NCI-H2081 treated with DMSO at 0.1 percent for 48 hours (cell line): ENCODE results near the gene EMCN.

Source experiments
- DNase-seq: peaks from one replicate; lab custom pipeline; 2025; lab: John Stamatoyannopoulos, UW

The EMCN gene

DNA sequence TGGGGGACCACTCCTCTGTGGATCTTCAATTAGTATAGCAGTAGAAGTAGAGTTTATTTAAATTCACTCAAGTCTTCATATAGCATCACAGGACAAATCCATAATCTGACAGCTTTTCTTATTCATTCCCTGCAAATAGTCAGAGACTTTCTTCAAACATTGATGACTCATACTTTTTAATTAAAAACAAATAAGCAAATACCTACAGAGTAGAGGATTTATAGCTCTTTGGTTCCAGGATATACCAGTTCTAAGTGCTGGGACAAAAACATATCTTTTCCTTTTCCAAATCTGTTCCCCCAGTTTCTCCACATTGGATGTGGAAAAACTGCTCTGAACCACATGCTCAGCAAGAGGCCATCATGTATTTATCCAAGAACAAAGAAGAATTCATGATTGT is 24.1 kb downstream of the EMCN start:
- DNase-seq: no peak

DNA sequence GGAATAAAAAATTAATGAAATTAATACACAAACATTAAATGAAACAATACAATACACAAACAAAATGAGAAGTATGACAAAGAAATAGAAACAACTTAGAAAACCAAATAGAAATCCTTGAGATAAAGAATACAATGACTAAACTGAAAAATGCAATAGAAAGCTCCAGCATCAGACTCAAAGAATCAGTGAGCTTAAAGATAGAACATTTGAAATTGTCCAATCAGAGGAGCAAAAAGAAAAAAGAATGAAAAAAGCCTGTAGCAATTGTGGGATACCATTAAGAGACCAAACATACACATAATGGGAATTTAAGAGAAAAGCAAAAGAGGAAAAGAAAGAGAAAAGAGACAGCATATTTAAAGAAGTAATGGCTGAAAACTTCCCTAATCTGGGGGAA is 25.7 kb downstream of the EMCN start:
- no peak for DNase-seq

DNA sequence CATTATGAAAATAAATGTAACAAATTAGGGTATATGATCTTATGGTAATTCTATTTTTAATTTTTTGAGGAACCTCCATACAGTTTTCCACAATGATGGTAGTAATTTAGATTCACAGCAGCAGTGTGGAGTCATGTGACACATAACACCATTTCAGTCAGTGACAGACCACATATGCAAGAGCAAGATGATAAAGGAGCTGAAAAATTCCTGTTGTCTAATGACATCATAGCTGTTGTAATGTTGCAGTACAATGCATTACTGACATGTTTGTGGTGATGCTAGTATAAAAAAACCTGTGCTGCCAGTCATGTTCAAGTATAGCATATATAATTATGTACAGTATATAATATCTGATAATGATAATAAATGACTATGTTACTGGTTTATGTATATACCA is 28.5 kb downstream of the EMCN start:
- no peak for DNase-seq

DNA sequence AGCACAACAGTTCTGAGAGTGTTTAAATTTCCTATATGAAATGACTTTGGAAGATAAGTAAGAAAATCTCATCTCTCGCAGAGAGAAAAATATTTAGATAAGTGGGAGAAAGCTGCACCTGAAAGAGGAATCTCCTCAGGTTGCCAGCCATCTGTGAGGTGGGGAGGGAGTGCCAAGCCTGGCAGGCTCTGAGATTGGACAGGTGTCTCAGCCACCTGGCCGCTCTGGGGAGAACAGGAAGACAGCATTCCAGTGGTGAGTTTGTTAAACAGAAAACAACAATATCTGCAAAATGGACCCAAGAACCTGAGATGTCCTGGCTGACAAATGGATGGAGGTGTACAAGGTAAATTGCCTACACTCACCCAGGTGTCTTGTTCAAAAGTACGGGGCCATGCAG is 31.3 kb downstream of the EMCN start:
- no peak for DNase-seq

DNA sequence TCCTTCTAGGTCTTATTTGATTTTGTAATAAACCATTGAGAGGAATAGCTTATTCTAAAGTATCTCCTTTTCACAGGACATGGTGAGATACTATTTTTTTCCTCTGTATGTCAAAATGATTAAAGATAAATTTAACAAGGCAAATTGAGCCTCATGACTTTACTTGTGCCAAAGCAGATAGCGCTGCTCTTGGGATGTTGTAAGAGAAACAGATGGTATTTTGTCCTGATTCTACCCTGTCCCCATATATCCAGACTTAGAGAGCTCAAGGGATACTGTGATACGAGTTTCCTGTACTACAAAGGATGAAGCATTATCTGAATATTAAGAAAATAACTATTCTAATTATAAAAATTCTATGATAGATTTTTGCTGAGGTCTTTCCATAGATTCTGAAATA is 34.0 kb downstream of the EMCN start:
- no peak for DNase-seq

DNA sequence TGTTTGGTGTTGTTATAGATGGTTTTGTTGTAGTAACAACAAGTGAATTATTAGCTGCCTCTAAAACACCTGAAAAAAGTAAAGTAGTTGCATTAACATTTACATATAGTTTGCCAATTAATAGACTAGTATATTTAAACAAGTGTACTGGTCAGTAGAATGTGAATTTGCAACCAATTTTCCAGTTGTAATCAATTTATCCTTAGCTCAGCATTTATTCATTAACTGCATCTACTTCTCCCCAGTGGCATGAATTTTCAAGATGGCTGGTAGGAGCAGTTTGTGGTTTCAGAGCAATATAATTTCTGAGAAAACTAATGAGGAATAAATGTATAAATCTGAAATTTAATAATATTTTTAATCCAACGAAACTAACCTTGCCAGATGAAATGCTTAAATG is 37.9 kb downstream of the EMCN start:
- DNase-seq: no peak

DNA sequence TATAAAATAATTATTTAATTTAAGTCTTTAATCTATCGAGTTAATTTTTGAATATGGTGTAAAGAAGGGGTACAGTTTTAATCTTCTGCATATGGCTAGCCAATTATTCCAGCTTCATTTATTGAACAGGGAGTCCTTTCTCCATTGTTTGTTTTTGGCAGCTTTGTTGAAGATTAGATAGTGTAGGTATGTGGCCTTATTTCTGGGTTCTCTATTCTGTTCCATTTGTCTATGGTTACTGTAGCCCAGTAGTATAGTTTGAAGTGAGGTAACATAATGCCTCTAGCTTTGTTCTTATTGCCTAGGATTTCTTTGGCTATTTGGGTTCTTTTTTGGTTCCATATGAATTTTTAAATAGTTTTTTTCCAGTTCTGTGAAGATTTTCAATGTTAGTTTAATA is 48.3 kb downstream of the EMCN start:
- DNase-seq: no peak

DNA sequence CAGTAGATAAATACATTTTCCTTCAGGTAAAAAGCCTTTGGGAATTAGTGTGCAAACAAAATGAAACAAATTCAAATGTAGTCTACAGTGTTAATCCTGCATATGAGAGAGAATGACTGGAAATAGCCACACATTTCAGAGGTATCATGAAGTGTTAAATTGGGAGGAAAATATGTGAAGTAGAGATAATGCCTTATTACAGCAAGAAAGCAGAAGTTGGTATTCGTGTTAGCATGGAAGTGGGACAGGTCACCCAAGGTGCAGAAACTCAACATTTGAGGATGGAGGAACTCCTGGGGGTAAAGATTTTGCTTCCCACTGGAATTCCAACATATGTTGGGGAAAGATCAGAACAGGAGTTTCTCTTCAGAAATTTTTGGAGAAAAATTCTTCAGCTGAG is 51.3 kb downstream of the EMCN start:
- DNase-seq: no peak

DNA sequence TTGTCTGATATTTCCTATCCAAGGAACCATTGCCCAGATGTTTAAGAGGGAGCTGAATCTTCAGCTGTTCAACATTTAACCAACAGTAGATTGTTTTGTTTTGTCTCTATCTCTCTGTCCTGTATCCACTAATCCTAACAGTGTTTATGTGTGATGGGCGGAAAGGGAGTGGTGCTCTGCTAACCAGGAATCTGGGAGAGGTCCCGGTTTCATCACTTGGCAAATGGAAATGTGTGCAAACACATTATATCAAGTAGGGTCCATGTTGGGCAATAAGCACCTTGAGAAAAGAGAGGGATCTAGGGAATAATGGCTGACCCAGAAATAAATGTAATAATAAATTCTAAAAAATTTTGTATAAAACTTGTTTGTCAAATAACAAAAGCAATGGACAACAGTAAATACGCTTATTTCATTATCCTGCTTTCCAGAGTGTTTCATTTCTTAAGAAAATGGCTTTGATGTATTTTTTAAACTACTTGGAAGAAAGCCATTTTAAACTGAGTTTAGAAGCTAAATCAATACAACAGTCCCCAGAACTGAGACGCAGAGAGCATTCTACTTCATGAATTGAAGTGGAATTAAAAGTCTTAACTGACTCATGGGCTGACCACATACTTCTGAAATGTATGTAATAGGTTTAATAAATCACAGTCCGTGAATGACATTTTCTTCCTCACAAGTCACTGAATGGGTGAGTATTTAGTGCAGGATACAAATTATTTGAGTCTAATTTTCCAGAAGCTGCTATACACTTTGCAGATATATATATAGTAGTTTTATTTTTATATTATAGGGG is 55.8 kb downstream of the EMCN start:
- DNase-seq: no peak

DNA sequence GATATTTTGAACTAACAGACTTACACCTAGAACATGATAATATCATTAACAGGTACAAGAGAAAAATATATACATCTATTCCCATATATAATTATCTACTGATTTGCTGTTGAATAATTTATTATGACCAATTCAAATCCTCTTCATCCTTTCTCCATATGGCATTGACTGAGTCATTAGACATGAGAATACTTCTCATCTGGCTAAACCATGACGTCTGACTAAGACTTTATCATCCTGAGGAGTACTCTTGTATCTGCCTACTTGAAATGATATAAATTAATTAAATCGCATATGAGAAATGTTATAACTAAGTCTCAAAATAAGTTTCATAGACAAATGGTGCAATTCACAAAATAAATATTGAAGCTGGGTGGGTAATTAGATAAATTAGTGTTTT is 67.4 kb downstream of the EMCN start:
- no peak for DNase-seq

DNA sequence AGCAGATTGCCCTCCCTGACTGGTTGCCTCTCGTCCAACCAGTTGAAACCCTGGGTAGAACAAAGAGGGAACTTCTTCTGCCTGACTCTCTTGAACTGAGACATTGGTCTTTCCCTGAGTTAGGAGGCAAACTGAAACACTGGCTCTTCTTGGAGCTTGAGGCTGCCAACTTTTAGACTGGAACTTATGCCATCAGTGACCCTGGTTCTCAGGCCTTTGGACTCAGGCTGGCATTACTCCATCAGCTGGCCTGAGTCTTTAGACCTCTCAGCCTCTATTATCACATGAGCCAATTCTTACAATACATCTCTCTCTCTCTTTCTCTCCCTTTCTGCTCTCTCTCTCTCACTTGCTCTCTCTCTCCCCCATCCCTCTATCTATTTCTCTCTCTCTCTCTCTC is 86.4 kb downstream of the EMCN start:
- DNase-seq: no peak

DNA sequence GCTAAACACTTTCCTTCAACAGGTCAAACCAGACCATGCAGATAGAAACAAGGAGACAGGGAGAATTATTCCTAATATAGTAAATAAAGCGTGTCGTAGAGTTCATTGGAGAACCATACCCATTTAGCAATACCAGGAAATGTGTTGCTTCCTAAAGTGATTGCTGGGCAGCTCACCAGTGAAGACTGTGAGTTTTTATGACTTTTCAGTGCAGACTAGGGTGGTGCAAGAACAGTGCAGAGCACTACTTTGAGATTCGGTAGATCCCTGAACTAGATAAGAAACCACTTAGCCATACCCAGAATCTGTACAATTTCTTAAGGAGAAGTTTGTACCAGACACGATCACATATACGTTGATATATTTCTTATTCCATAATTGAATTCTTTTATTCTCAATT is 87.4 kb downstream of the EMCN start:
- no peak for DNase-seq

DNA sequence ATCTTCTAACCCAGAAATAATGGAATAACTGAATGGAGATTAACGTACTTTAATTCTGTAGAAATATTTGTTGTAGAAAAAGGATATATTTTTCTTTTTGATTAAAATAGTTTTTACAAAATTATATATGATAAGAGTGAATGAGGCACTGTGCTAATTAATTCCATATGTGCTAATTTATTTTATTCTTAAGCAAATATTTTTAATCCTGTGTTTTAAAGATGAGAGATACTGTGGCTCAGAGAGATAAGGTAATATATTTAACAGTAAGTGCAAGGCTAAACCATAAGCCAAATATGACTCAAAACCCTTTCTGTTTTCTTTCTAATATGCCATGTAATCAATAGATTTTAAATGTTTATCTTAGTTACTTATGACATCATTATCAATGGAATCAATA is 88.2 kb downstream of the EMCN start:
- no peak for DNase-seq

DNA sequence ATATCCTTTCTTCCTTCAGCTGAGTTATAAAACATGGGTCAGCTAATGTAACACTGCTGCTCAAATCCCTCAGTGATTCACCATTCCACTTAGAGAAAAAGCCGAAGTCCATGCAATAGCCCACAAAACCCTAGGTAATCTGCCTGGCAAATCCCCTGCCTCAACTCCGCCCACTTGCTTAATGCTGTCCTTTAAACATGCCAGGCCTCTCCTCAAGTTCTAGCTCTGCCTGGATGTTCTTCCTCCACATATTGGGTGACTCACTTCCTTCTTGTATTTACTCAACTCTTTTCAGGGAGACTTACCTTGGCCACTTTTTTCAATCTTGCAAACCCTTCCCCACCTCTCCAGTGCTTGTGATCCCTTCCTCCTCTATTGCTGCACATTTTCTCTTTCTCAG is 89.8 kb downstream of the EMCN start:
- DNase-seq: no peak

DNA sequence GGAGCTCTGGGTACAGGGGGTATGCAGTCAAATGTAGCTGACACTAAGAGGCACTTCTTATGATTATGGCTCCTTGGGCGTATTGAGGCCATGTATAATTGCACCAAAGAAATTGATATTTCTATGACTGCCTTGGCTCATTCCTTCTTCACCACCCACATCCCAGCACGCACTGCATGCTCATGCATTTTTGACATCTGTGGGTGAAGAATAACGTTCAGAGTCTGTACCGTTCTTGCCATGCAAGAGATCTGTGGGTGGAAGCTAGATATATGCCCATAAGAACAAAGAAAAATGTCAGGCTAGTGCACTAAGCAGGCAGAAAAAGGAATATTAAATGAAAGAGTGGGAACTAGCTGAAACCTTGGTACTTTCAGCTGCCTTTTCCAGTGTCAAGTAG is 93.4 kb downstream of the EMCN start:
- no peak for DNase-seq

DNA sequence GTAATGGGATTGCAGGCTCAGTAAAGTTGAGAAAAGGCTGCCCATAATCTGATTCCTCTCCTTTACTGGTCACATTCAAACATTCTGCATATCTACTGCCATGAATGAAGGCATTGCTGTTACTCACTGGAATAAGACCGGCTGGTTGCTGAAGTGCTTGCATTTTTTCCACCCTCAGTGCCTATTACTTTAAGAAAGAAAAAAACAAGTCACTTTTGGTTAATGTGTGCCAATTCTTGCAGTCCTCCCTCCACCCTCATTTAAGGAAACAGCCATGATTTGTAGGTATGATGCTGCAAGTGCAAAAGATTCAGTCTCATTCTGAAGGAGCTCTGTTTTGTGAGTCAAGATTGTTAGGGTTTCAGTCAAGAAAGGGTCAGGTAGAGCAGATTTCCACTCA is 94.9 kb downstream of the EMCN start:
- DNase-seq: no peak

DNA sequence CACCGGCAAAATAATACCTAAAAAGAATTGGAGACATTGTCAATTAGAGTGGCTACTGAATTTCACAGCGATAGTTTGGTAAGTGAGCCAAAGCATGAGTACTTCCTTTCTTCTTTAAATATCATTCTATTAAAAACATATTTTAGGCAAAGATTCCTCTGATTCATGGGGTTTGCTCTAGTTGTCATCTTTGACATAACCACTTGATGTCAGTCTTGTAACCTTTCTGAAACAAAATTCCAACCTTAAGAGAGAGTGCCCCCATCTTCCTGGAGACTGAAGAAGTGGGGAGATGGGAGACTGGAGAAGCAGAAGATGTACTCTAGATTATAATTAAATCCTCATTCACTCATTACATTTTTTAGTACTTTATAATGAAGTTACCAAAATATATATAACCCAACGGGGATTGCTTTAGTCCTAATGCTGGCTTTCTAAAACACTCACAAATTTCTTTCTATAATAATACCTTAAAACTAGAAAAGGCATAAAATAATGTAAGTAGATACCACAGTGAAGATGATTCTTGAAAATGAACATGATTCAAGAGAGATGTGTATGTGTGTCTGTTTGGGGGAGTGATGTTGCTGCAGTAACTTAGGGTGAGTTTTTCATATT is 96.4 kb downstream of the EMCN start:
- DNase-seq: no peak

DNA sequence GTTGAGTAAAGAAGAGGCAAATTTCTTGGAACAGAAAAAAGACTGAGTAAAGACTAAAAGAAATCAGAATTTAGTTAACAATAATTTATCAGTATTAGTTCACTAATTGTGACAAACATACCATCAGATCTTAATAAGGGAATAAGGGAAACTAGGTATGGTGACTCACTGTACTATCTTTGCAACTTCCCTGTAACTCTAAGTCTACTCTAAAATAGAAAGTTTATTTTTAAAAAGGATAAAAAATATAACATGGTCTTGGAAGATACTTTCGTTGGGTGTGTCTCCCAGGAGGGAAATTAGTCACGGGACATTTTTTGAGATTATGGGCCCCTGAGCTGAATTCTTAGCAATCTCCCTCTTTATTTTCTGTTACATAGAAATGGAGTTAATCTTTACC is 97.3 kb downstream of the EMCN start:
- DNase-seq: no peak

DNA sequence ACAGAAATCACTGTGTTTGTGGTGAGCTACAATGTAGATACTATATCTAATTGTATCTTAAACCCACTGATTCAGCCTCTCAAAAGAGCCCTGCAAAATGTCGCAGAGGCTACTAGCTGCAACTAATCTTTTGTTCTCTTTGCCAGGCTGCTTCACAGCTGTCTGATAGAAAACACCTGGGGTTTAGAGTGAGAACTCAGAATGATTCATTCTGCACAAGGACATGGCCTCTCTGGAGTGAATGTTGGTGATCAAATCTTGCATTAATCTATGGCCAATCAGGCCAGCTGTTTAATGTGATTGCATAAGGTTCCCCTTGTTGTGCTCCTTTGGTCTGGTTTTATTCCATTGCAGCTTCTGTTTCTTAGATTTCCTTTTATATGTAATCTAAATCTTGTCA is 100.3 kb downstream of the EMCN start:
- DNase-seq: no peak

DNA sequence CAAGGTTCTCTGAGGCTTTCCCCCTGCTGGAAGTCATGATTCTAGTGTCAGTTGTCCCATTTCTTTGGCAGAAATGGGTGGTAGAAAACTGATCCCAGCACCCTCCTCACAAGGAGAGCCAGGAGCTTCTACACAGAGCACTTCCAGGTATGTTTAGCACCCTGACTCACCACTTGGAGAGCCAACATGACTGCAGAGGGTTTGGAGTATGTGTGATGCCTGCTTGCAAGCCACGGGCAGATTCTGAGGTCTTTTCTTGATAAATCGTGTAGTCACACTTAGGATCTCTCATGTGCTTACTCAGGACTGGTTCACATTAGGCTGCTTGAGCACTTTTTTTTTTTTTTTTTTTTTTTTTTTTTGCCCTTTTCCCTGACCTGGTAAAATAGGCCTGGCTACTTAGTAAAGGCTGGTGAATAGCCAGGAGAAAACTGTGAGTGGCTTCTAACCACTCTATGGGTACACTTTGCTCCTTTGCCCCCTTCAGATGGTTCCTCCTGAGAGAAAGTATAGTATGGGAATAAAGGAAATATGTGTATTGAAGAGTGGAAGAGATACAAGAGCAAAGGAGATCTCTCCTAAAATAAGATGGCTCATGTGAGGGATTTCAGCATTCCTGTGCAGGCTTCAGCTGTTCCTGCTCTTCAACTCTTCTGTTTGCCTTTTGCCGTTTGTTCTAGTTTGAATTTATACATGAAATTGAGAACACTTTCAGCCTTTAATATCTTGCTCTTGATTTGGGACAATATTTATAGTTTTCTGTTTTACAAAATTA is 103.6 kb downstream of the EMCN start:
- no peak for DNase-seq

DNA sequence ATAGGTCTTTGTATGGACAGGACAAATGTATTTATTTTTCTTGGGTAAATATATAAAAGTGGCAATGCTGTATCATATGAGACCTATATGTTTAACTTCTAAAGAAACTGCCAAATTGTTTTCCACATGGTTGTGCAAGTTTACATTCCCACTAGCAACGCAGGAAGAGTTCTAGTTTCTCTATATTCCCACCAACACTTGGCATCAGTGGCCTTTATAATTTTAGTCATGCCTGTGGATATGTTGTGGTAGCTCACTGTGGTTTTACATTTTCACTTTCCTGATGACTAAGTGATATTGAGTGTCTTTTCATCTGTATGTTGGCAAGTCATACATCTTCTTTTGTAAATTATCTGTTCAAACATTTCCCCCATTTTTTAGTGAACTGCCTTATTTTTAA is 126.0 kb downstream of the EMCN start:
- no peak for DNase-seq

DNA sequence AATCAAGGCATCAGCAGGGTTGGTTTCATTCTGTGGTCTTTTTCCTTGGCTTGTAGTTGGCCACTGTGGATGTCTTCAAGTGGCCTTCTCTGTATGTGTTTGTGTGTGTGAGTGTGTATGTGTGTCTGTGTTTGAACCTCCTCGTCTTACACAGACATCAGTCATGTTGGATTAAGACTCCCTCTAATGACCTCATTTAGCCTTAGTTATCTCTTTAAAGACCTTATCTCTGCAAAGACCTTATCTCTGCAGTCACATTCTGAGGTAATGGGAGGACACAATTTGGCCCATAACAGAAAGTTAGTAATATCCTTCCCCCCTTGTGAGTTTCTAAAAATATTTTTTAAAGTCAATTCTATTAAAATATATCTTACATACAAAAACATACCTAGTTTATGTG is 126.7 kb downstream of the EMCN start:
- DNase-seq: no peak

DNA sequence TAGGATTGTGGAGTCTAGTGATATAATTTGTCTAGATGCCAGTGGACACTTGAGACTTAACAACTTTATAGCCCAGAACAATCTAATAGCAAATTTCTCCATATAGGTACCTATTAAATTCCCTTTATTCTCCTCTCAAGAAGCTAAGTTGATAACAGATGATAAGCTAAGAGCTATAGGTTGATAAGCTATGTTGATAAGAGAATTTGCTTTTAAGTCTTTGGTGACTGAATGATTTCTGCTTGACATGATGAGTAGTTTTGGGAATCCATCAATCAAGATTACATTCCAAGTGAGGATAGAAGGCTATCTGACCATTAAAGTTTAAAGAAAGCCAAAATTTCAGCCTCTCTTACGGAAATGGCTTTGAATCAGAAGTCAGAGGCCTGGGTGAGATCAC is 131.6 kb downstream of the EMCN start:
- no peak for DNase-seq
